GM19025 (cell line): Measurements from ENCODE around the gene SMURF2.

Experiments
- ATAC-seq: cut with Tn5 transposase; IDR thresholded peaks from one replicate; pipeline ENCODE4 v1.9.1; 2021; ENCODE audit warnings: mild to moderate bottlenecking, low read depth, moderate library complexity; ENCODE audit not compliant: unreplicated experiment

SMURF2 gene

DNA sequence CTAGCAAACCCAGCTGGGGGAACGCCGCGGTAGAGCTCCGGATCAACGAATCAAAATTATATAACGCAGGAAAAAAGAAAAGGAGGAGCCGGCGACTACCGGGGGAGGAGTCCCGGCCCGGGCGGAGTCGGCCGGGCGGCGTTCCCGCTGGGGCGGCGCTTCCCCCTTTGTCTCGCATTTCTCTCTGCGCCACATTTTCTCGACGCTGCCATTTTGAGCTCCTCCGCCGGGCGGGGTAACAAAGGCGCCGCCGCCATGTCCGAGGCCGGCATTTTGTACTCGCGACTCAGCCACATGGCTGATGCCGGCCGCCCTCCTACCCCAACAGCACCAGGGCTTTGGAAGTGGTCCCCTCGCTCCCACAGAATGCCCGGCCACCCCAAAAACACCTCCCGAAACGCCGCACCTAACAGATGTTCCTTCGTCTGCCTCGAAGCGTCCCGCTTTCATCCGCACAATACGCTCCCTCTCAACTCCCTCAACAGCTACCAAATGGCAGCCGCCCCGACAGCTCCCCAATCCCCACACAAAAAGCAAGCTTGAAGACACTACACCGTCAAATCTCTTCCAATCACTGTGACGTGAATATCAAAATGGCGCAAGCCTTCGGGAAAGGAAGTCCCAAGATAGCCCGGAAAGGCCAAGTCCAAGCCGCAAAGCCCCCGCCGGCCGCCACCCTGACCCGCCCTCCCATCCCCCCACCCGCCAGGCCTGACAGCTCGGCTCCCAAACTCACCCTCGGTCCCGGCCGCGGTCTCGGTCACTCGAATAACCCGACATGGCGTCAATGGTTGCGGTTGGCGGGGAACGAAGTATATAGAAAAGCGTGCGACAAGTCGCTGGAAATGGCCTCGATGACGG lies 156.5 kb downstream of the SMURF2 start:
- no peak for ATAC-seq

DNA sequence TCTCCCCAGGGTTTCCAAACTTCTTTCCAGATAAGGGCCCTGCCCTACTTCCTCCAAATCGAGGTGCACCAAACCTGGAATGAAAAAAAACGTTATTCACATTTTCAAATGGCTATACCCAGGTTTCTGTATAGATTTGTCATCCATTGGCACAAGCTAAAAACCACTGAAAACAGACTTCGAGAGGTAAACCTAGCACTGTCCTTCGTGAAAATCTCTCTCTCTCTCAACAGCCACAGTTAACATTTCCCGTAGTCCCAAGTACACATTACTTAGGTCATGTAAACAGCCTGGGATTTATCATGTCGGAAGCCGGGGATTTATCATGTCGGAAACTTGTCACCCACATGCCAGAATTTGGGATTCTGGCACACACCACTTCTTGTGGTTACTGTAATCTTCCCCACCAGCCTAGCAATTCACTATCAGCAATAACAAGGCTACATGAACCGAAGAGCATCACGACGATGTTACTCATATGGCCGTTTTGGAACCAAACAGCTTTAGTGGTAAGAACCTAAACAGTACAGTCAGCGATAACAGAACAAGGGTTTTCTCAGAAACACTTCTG lies 157.3 kb downstream of the SMURF2 start:
- no peak for ATAC-seq

DNA sequence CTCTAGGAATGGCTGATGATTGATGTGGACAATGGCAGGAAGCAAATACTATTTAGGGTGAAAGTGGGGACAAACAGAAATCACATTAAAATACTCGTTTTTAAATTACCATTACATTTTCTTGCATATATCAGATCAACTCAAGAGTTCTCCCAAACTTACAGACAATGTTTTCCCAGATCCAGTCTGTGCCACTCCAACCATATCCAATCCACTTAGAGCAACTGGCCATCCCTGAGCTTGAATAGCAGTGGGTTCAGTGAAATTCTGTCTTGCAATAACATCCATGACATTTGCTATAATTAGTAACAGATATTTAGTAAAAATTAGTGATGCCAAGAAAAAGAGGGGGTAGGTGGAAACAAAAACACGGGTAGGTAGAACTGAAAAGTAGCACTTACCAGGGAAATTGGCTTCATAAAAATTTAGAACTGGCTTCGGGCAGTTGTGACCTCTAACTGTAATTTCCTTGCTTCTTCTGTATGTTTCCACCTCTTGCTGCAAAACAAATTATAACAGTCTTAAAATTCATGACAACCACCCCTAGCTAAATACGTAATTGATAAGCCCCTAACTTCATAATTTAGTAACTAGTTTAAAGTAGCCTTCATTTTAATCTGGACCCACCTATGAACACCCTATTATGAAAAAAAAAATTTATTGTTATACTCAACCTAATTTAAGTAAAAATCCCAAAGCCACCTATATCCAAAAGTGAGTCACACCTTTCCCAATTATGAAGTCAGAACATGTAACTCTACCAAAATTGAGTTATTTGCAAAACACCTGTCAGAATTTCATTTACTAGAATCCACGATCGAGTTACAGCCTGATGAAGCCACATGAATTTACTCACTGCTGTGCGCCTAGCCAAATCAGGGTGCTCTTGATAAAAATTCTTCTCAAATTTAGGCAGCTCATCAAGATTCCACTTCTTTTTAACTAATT lies 158.0 kb downstream of the SMURF2 start:
- no peak for ATAC-seq

DNA sequence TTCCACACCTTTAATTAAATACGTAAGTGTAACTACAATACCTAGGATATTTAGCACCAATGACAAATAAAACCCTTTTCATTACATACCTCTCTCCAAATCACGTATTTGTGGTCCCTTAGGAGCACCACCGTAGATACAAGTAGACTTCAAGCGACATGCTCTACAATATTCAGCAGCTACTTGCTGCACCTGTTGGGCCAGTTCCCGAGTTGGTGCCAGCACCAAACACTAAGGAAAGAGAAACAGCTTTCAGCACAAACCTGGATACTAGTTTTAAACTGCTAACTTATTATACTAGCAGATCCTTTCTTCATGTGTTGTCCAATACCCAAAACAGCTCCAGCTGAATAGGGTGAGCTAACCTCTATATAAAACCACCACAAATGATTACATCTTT lies 158.8 kb downstream of the SMURF2 start:
- ATAC-seq: no peak

DNA sequence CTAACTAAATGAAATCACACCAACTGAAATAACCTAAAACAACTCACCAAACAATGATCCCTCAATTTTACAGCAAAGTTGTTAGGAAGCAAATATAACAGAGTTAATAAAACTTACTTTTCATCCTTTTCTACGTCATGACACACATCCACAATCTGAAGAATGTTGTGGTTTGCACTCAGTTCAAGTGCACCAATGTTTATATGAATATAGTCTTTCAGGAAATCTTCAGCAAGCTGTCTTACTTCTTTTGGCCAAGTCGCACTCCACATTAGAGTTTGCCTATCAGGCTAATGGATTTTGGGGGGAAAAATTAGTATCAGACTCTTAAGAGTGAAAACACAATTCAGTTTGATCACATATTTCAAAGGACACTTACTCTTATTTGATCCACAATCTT lies 159.3 kb downstream of the SMURF2 start:
- no peak for ATAC-seq

DNA sequence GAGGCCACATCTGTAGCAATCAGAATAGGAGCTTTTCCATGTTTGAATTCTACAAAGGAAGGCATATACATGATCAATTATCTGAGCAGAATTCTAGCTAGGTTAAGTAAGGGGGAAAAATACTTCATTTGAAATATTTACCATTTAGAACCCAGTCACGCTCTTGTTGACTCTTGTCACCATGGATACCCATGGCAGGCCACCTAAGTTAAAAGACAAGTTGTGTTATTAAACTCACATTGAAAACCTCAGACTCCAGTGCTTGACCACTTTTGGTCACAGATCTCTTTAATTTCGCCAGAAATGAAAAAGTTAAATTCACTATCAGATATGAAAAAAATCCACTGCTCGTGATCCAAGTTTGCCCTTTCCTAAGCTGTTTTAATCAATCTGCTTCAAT lies 160.1 kb downstream of the SMURF2 start:
- ATAC-seq: no peak

DNA sequence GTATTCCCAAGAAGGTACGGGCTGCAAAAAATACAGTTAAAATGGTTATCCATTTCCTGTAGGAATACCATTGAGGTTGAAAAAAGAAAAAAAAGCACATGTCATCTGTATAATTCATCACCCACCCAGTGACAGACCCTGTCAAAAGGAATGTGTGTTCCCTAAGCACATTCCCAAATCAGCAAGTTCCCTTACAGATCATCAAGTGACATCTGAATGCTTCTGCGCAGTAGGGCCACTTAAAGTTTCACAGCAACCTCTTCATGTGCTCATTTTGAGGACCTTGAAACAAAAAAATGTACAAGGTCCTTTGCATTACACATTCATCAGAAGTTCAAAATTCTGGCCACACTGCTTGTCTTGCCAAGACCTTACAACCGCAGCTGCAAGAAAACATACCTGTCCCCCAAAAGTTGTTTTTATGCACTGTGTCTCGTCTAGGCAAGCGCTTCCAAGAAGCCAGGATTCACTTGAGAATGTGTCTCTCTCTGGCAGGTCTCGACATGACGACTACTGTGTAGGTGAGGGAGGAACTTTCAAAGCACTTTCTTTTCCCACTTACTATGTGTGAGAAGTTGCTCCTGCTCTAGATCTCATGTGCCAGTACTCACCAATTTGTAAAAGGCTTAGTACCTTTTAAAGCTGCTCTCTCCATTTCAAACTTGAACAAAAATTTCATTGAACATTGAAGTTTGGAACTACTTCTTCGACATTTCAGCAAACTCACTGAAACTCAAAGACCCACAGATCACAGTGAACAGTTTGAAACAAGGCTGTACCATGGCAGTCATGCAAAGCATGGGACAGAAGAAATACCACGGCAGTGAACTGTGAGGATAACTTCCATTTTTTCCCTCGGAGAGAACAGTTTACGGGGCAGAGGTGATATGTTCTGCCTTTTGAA lies 161.0 kb downstream of the SMURF2 start:
- no peak for ATAC-seq

DNA sequence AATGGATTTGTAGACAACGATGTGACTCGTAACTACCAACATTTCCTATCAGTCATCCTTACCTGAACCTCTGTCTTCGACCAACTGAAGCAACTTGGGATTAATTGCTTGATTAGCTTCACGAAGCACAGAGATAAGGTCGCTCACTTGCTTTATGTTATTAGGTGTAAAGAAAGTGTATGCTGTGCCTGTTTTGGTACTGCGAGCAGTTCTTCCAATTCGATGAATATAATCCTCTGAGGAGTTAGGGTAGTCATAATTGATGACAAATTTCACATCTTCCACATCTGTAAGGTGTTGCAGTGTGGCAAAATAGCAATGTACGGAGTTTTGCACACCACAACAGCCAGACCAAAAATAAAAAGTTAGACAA lies 161.6 kb downstream of the SMURF2 start:
- no peak for ATAC-seq

DNA sequence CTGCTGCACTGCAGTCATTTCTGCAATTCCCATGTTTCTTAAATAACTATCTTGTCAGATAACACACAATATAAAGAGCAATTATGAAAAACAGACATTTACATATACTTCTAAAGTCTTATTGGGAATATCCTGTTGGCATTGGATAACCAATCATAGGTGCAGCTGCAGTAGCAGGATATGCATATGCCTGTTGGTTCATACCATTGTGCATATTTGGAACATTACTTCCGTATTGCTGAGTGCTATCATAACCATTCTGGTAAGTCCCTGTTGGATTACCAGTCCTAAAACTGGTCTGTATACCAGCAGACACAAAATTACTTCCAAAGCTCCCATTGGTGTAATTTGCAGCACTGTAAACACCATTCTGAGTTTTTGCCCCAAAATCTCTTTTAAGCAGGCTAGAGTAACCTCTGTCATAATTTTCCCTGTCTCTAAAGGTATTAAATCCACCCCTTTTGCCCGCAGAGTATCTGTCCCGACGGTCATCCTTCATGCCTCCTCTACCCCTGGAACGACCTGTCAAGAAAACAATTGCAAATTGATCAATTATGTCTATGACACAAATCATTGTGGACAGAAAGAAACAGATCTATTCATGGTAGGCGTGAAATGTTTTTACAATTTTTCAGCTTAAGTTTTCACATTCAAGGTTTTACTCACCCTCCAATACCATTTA lies 162.2 kb downstream of the SMURF2 start:
- no peak for ATAC-seq

DNA sequence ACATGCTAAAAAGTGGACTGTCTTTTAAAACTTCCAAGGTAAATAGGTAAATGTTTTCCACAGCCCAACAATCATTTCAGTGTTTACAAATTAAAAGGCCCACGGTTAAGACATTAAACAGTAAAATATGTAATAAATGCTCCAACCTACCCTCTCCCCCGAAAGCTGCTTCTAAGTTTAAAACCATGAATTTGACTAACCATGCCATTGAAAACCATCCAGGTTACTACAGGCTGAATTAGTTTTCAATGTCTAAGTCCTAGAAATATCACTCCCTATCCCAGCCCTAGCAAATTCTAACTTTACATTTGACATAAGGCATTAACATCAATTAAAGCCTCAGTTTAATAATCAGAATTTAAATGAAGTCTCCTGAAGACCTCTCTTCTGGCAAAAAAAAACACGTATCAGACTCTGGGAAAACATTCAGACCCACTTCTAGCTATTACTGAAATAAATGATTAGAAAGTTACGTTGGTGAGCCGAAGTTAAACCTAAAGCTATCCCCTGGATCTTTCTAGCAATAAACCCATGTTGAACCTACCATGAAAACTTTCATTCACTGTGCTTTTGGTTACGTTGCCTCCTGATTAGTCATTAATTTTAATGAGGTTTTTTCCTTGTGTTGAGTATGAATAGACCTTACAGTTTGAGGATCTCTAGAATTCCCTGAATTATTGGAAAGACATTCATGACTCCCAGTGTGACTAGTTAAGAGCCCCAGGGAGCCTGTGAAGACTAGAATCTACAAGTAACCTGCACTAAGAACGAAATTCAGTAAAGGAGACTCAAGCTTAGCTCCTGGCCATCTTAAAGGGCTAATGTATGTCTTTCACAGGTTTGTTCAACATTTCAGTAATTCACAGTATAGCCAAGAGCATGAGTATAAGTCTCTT lies 163.6 kb downstream of the SMURF2 start:
- no peak for ATAC-seq

DNA sequence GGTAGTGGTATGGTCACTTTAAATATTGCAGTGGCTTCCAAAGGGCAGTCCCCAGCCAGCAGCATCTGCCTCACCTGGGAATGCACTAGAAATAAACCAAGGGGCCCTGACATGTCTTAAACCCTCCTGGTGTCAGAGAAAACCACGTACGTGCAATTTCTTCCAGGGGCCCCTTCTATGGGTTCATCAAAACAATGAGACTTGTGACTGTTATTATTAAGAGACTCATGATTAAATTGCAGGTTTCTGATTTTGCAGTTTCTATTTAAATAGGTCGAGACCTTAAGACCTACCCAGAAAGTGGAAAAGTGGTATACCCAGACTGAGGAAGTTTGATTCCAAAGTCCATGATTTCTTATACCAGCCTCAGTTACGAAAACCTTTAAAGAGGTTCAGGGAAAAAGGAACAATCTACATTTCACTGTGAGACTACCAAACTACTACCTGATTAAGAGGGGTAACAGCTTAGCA lies 164.5 kb downstream of the SMURF2 start:
- ATAC-seq: no peak

DNA sequence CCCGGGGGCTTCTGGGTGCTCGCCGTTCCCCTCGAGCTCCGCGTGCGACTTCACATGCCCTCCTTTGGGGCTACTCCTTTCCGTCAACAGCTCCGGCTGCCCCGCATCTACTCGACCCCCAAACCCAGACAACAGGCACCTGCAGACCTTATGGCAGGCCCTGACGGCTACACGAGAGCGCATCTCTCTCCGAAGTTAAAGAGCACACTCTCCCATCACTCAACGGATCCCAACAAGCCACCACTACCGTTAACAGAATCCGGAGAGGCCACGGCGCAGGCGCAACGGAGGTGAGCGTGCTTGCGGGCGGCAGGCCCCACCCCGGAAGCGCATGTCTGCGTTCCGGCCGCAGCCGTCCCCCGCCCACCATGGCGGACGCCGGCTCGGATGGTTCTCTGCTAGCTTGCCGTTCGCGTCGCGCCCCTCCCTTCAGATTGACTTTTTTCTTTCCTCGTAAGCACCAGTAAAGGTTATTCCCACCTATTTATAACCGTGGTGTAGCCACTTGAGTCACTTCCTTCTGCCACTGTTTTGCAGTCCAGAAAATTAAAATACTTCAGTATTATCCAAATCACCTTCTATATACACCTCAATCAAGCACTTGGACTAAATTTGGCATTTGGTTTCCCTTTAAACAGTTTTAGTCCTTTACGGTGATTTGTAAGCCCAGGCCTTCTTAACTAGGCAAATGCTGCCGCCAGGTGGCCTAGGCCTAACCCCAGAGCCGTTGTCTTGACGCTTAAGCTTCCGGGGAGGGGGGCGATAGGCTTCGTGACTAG lies 165.1 kb downstream of the SMURF2 start, which contains the start of gene POLG2:
POLG2 (minus strand) TSS at position 269 of the 779 bp plus-strand sequence; CDS start at position 183, 86 bp downstream.
- ATAC-seq: peak; percentile 73

DNA sequence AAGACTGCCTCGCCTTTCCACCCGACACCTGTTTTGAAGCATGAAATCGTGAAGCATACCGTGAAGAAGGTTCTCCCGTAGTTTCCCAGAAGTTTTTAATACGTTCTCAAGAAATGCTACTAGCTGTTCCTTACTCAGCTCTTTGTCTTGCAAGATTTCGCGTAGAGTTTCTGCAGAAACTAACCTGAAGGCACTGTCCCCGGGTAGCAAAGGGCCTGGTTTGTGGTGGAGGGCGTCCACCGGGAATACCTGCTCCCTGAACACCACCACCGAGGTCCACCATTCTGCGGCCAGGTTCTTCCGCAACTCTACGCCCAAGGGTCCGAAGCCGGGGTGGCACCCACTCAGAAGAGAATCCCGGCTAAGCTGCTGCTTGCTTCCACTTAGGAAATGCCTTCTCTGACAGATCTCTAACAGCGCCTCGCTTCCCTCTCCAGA lies 165.7 kb downstream of the SMURF2 start:
- ATAC-seq: no peak
